GM23338 (cell line): Measurements from ENCODE around the gene SUSD1. TPM values are rescaled to one million over a fixed set of nuclear protein-coding genes. Genes with fewer than 3 reads are reported as not detected.

Experiments used
- ATAC-seq: fragments of 200-7000 bp; cut with Tn5 transposase; 3 replicates; pipeline ENCODE4 v1.9.1; 2020
- DNase-seq: peaks from one replicate; pipeline ENCODE4 v3.0.0-alpha.2; 2015; ENCODE audit warnings: low spot score
- H2AFZ ChIP-seq: fragments of 200-600 bp; sonication (generic); 2 replicates; pipeline ENCODE4 v1.8.0; 2016; ENCODE audit warnings: antibody characterized with exemption, mild to moderate bottlenecking, moderate library complexity
- H3F3A ChIP-seq: fragments of 200-600 bp; sonication (generic); replicated peaks from 2 replicates; pipeline ENCODE4 v1.8.0; 2017; ENCODE audit warnings: antibody characterized with exemption, mixed run types, low read depth
- H3K27ac ChIP-seq: fragments of 200-600 bp; sonication (generic); 2 replicates; pipeline ENCODE4 v1.6.1; 2016; ENCODE audit warnings: low read depth
- H3K27me3 ChIP-seq: fragments of 200-600 bp; sonication (generic); 2 replicates; pipeline ENCODE4 v1.8.0; 2016; ENCODE audit warnings: mild to moderate bottlenecking, mixed run types, moderate library complexity; ENCODE audit not compliant: insufficient read depth
- H3K36me3 ChIP-seq: fragments of 200-600 bp; sonication (generic); 2 replicates; pipeline ENCODE4 v1.8.0; 2016; ENCODE audit warnings: mild to moderate bottlenecking; ENCODE audit not compliant: insufficient read depth
- H3K4me1 ChIP-seq: fragments of 200-600 bp; sonication (generic); 2 replicates; pipeline ENCODE4 v1.8.0; 2016; ENCODE audit warnings: mild to moderate bottlenecking, moderate library complexity; ENCODE audit not compliant: insufficient read depth
- H3K4me2 ChIP-seq: fragments of 200-600 bp; sonication (generic); 2 replicates; pipeline ENCODE4 v1.7.1; 2017; ENCODE audit warnings: mixed run types
- H3K4me3 ChIP-seq: fragments of 200-600 bp; sonication (generic); 2 replicates; pipeline ENCODE4 v1.6.1; 2016; ENCODE audit warnings: mixed run types
- H3K79me2 ChIP-seq: fragments of 200-600 bp; sonication (generic); replicated peaks from 2 replicates; pipeline ENCODE4 v1.8.0; 2017; ENCODE audit warnings: mild to moderate bottlenecking; ENCODE audit not compliant: insufficient read depth
- H3K9me2 ChIP-seq: fragments of 200-600 bp; sonication (generic); 2 replicates; pipeline ENCODE4 v1.8.0; 2017; ENCODE audit not compliant: insufficient read depth
- H4K20me1 ChIP-seq: fragments of 200-600 bp; sonication (generic); replicated peaks from 2 replicates; pipeline ENCODE4 v1.8.0; 2017; ENCODE audit warnings: mild to moderate bottlenecking; ENCODE audit not compliant: insufficient read depth
- H3K27ac Mint-ChIP-seq: 2 replicates; pipeline ENCODE4 v1.8.0; 2020; ENCODE audit warnings: inconsistent platforms, mild to moderate bottlenecking, moderate library complexity, mixed read lengths
- H3K27me3 Mint-ChIP-seq: 3 replicates; pipeline ENCODE4 v1.8.0; 2022; ENCODE audit warnings: low read depth, mild to moderate bottlenecking, moderate library complexity, mixed read lengths, inconsistent platforms; ENCODE audit not compliant: insufficient read depth, poor library complexity
- H3K36me3 Mint-ChIP-seq: 3 replicates; pipeline ENCODE4 v1.8.0; 2021; ENCODE audit warnings: low read depth, mild to moderate bottlenecking, inconsistent platforms, moderate library complexity, mixed read lengths
- H3K4me1 Mint-ChIP-seq: 3 replicates; pipeline ENCODE4 v1.8.0; 2020; ENCODE audit warnings: mild to moderate bottlenecking, inconsistent platforms, mixed read lengths
- H3K4me3 Mint-ChIP-seq: 3 replicates; pipeline ENCODE4 v1.8.0; 2021; ENCODE audit warnings: moderate library complexity, mild to moderate bottlenecking, inconsistent platforms, mixed read lengths
- H3K9me3 Mint-ChIP-seq: 3 replicates; pipeline ENCODE4 v1.8.0; 2020; ENCODE audit warnings: moderate library complexity, mild to moderate bottlenecking, inconsistent platforms, mixed read lengths
- CREB1 ChIP-seq: fragments of 250-450 bp; sonication (Bioruptor Pico); IDR thresholded peaks from 2 replicates; pipeline ENCODE4 v1.5.0; 2020; ENCODE audit warnings: low read depth, mild to moderate bottlenecking, moderate library complexity
- EZH2phosphoT487 ChIP-seq: fragments of 200-600 bp; sonication (generic); IDR thresholded peaks from one replicate; pipeline ENCODE4 v1.8.1; 2018; ENCODE audit warnings: antibody characterized with exemption; ENCODE audit not compliant: unreplicated experiment
- NANOG ChIP-seq: IDR thresholded peaks from 2 replicates; pipeline ENCODE4 v1.6.1; 2016; ENCODE audit warnings: antibody characterized with exemption, borderline replicate concordance
- POLR2AphosphoS5 ChIP-seq: IDR thresholded peaks from 2 replicates; pipeline ENCODE4 v1.6.1; 2016; ENCODE audit warnings: antibody characterized with exemption, low read depth
- ZNF114 ChIP-seq: fragments of 250-450 bp; sonication (Bioruptor Pico); IDR thresholded peaks from 2 replicates; pipeline ENCODE4 v1.5.0; 2020; ENCODE audit warnings: mild to moderate bottlenecking, moderate library complexity
- ZNF331 ChIP-seq: fragments of 250-450 bp; sonication (Bioruptor Pico); IDR thresholded peaks from 2 replicates; pipeline ENCODE4 v1.5.0; 2020; ENCODE audit warnings: low read depth, mild to moderate bottlenecking, moderate library complexity
- polyA plus RNA-seq: library from polyadenylated mRNA; unstranded; fragments of >200 nt; fragmentation: Nextera tagmentation; extraction: Ambion mirVana; gene quantifications from 2 replicates; pipeline ENCODE4 v1.2.1, GENCODE V29; 2016
- total RNA-seq: library from RNA; depleted of rRNA; stranded (reverse); fragments of >200 nt; shearing (Covaris generic); gene quantifications from 2 replicates; pipeline ENCODE4 v1.2.3, GENCODE V29; 2014
- TF ChIP-seq, protein P1 (sequence below): fragments of 250-450 bp; sonication (Bioruptor Pico); IDR thresholded peaks from 2 replicates; pipeline ENCODE4 v1.5.0; 2020; ENCODE audit warnings: mild to moderate bottlenecking, moderate library complexity
- TF ChIP-seq, protein P2 (sequence below): IDR thresholded peaks from 2 replicates; pipeline ENCODE4 v1.6.1; 2016; ENCODE audit warnings: antibody characterized with exemption
- TF ChIP-seq, protein P3 (sequence below): IDR thresholded peaks from one replicate; pipeline ENCODE4 v1.6.1; 2018; ENCODE audit warnings: antibody characterized with exemption; ENCODE audit not compliant: unreplicated experiment
- TF ChIP-seq, protein P4 (sequence below), 2 experiments: fragments of 200-600 bp in 1 of 2; sonication (generic) in 1 of 2; conservative IDR thresholded peaks; 2 replicates each; pipeline versions ENCODE4 v1.5.1 to v1.6.1; 2016 to 2017; ENCODE audit warnings: antibody characterized with exemption in 2 of 2, low read depth in 2 of 2, mild to moderate bottlenecking in 2 of 2, moderate library complexity in 1 of 2

Gene SUSD1
- total and polyA plus RNA-seq, 2 experiments from 2014 or later: 1.2 to 6.4 TPM

DNA sequence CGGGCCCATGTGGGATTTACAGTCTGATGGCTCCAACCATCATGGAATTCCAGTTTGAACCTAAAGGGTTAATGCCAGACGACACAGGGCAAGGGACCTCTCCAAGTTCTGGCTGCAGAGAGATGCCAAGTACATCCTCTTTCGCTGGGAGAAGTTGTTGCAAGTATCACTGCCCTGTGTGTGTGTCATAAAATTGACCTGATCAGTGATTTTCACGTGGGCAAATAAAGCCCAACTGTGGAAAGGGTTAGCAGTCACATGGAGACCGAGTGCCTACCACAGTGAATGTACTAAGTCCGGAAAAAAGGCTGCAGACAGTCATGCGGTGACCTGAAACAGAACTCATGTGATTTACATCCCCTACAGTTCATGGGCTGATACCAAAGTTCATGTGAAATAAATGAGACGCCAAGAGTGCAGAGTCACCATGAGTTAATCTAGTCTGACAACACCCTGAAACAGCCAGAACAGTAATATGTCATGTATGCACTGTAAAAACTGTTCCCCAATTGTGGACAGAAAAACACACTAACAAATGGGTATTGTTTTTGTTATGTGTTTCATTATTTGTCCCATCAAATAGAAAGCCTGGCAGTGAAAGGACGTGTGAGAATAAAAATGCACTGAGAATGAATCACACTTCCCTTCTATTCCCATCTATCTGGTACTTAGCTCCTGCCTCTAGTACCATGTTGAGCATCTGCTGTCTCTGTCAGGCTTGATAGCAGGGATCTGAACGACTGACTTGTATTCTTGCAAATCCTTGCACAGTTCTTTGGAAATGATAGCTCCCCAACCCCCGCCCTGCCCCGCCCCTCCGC lies 115.7 kb downstream of the SUSD1 start (continued):
- TF ChIP-seq, protein P1, sequence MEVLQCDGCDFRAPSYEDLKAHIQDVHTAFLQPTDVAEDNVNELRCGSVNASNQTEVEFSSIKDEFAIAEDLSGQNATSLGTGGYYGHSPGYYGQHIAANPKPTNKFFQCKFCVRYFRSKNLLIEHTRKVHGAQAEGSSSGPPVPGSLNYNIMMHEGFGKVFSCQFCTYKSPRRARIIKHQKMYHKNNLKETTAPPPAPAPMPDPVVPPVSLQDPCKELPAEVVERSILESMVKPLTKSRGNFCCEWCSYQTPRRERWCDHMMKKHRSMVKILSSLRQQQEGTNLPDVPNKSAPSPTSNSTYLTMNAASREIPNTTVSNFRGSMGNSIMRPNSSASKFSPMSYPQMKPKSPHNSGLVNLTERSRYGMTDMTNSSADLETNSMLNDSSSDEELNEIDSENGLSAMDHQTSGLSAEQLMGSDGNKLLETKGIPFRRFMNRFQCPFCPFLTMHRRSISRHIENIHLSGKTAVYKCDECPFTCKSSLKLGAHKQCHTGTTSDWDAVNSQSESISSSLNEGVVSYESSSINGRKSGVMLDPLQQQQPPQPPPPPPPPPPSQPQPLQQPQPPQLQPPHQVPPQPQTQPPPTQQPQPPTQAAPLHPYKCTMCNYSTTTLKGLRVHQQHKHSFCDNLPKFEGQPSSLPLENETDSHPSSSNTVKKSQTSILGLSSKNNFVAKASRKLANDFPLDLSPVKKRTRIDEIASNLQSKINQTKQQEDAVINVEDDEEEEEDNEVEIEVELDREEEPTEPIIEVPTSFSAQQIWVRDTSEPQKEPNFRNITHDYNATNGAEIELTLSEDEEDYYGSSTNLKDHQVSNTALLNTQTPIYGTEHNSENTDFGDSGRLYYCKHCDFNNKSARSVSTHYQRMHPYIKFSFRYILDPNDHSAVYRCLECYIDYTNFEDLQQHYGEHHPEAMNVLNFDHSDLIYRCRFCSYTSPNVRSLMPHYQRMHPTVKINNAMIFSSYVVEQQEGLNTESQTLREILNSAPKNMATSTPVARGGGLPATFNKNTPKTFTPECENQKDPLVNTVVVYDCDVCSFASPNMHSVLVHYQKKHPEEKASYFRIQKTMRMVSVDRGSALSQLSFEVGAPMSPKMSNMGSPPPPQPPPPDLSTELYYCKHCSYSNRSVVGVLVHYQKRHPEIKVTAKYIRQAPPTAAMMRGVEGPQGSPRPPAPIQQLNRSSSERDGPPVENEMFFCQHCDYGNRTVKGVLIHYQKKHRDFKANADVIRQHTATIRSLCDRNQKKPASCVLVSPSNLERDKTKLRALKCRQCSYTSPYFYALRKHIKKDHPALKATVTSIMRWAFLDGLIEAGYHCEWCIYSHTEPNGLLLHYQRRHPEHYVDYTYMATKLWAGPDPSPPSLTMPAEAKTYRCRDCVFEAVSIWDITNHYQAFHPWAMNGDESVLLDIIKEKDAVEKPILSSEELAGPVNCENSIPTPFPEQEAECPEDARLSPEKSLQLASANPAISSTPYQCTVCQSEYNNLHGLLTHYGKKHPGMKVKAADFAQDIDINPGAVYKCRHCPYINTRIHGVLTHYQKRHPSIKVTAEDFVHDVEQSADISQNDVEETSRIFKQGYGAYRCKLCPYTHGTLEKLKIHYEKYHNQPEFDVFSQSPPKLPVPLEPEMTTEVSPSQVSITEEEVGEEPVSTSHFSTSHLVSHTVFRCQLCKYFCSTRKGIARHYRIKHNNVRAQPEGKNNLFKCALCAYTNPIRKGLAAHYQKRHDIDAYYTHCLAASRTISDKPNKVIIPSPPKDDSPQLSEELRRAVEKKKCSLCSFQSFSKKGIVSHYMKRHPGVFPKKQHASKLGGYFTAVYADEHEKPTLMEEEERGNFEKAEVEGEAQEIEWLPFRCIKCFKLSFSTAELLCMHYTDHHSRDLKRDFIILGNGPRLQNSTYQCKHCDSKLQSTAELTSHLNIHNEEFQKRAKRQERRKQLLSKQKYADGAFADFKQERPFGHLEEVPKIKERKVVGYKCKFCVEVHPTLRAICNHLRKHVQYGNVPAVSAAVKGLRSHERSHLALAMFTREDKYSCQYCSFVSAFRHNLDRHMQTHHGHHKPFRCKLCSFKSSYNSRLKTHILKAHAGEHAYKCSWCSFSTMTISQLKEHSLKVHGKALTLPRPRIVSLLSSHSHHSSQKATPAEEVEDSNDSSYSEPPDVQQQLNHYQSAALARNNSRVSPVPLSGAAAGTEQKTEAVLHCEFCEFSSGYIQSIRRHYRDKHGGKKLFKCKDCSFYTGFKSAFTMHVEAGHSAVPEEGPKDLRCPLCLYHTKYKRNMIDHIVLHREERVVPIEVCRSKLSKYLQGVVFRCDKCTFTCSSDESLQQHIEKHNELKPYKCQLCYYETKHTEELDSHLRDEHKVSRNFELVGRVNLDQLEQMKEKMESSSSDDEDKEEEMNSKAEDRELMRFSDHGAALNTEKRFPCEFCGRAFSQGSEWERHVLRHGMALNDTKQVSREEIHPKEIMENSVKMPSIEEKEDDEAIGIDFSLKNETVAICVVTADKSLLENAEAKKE (CRISPR knock-in tag): no peak
- no peak for TF ChIP-seq POLR2AphosphoS5
- TF ChIP-seq, protein P2, sequence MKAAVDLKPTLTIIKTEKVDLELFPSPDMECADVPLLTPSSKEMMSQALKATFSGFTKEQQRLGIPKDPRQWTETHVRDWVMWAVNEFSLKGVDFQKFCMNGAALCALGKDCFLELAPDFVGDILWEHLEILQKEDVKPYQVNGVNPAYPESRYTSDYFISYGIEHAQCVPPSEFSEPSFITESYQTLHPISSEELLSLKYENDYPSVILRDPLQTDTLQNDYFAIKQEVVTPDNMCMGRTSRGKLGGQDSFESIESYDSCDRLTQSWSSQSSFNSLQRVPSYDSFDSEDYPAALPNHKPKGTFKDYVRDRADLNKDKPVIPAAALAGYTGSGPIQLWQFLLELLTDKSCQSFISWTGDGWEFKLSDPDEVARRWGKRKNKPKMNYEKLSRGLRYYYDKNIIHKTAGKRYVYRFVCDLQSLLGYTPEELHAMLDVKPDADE: no peak

DNA sequence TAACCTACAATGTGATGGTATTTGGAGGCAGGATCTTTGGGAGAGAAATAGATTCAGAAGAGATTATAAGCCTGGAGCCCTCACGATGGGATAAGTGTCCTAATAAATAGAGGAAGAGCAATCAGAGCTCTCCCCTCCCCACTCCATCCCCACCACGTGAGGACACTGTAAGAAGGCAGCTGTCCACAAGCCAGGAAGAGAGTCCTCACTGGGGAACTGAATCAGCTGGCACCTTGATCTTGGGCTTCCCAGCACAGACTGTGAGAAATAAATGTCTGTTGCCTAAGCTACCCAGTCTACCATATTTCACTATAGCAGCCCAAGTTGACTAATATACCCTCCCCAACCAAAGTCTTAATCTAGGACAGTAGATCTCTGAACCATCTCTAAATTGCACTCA lies 118.1 kb downstream of the SUSD1 start:
- no peak for DNase-seq
- Histone ChIP-seq H3K4me1 (peaks cover 5% of the 10 kb centered on the region; the same call in 1 of the 2 replicates), H3K9me2 (no peaks in the 10 kb centered on the region), H4K20me1 (no peaks in the 10 kb centered on the region), H3F3A (no peaks in the 10 kb centered on the region), H2AFZ (no peak overlapping the region), H3K27ac (no peak overlapping the region), H3K79me2 (no peaks in the 10 kb centered on the region), H3K4me2 (no peak overlapping the region), H3K36me3 (peaks cover 9% of the 10 kb centered on the region), H3K4me3 (no peak overlapping the region), H3K27me3 (no peaks in the 10 kb centered on the region)
- H3K9me3 Mint-ChIP-seq: no peaks in the 10 kb centered on the region
- H3K27ac Mint-ChIP-seq: no peak overlapping the region
- no peaks in the 10 kb centered on the region for H3K27me3 Mint-ChIP-seq
- H3K4me3 Mint-ChIP-seq: no peak overlapping the region
- no peaks in the 10 kb centered on the region for H3K36me3 Mint-ChIP-seq
- no peak for ATAC-seq
- H3K4me1 Mint-ChIP-seq: peaks cover 4% of the 10 kb centered on the region; the same call in 2 of the 3 replicates
- TF ChIP-seq POLR2AphosphoS5: no peak
- no peak for TF ChIP-seq ZNF331 (CRISPR knock-in tag)
- no peak for TF ChIP-seq CREB1 (CRISPR knock-in tag)
- TF ChIP-seq, protein P2: no peak
- no peak for TF ChIP-seq EZH2phosphoT487
- no peak for TF ChIP-seq NANOG
- TF ChIP-seq, protein P3, sequence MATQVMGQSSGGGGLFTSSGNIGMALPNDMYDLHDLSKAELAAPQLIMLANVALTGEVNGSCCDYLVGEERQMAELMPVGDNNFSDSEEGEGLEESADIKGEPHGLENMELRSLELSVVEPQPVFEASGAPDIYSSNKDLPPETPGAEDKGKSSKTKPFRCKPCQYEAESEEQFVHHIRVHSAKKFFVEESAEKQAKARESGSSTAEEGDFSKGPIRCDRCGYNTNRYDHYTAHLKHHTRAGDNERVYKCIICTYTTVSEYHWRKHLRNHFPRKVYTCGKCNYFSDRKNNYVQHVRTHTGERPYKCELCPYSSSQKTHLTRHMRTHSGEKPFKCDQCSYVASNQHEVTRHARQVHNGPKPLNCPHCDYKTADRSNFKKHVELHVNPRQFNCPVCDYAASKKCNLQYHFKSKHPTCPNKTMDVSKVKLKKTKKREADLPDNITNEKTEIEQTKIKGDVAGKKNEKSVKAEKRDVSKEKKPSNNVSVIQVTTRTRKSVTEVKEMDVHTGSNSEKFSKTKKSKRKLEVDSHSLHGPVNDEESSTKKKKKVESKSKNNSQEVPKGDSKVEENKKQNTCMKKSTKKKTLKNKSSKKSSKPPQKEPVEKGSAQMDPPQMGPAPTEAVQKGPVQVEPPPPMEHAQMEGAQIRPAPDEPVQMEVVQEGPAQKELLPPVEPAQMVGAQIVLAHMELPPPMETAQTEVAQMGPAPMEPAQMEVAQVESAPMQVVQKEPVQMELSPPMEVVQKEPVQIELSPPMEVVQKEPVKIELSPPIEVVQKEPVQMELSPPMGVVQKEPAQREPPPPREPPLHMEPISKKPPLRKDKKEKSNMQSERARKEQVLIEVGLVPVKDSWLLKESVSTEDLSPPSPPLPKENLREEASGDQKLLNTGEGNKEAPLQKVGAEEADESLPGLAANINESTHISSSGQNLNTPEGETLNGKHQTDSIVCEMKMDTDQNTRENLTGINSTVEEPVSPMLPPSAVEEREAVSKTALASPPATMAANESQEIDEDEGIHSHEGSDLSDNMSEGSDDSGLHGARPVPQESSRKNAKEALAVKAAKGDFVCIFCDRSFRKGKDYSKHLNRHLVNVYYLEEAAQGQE: no peak
- TF ChIP-seq ZNF114 (CRISPR knock-in tag): no peak
- TF ChIP-seq, protein P4, sequence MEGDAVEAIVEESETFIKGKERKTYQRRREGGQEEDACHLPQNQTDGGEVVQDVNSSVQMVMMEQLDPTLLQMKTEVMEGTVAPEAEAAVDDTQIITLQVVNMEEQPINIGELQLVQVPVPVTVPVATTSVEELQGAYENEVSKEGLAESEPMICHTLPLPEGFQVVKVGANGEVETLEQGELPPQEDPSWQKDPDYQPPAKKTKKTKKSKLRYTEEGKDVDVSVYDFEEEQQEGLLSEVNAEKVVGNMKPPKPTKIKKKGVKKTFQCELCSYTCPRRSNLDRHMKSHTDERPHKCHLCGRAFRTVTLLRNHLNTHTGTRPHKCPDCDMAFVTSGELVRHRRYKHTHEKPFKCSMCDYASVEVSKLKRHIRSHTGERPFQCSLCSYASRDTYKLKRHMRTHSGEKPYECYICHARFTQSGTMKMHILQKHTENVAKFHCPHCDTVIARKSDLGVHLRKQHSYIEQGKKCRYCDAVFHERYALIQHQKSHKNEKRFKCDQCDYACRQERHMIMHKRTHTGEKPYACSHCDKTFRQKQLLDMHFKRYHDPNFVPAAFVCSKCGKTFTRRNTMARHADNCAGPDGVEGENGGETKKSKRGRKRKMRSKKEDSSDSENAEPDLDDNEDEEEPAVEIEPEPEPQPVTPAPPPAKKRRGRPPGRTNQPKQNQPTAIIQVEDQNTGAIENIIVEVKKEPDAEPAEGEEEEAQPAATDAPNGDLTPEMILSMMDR (conservative IDR thresholded peaks at IDR 0.05; ENCODE audit: low read depth in 2 of 2): no peak
